ENCODE measurements around the gene RPUSD3.

Gene RPUSD3

GRCh38 chr3:9797196-9797945, 46.4 kb downstream of the RPUSD3 start:
- no peak for ATAC-seq

DNA sequence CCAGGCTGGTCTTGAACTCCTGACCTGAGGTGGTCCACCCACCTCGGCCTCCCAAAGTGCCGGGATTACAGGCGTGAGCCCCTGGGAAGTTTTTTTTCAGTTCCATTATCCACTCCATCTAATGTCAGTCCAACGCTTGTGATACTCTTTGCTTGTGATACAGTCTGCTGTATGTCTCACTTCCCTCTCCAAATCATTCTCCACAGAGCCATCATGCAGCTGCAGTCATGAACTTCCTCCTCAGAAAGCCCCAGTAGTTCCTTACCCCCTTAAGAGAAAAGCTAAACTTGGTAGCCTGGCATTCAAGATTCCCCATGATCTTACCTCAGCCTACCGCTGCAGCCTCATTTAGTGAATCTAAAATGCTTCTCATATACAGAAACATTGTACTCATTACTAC, 48.6 kb downstream of the RPUSD3 start:
- no peak for ATAC-seq

DNA sequence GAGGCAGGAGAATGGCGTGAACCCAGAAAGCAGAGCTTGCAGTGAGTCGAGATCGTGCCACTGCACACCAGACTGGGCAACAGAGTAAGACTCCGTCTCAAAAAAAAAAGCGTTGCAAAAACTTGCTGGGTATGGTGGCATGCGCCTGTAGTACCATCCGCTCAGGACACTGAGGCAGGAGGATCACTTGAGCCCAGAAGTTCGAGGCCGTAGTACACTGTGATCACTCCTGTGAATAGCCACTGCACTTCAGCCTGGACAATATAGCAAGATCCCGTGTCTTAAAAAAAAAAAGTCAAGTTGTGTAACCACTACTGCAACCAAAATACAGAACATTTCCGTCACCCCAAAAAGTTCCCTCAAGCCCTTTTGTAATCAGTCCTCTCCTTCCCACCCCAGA, 49.4 kb downstream of the RPUSD3 start:
- no peak for ATAC-seq

DNA sequence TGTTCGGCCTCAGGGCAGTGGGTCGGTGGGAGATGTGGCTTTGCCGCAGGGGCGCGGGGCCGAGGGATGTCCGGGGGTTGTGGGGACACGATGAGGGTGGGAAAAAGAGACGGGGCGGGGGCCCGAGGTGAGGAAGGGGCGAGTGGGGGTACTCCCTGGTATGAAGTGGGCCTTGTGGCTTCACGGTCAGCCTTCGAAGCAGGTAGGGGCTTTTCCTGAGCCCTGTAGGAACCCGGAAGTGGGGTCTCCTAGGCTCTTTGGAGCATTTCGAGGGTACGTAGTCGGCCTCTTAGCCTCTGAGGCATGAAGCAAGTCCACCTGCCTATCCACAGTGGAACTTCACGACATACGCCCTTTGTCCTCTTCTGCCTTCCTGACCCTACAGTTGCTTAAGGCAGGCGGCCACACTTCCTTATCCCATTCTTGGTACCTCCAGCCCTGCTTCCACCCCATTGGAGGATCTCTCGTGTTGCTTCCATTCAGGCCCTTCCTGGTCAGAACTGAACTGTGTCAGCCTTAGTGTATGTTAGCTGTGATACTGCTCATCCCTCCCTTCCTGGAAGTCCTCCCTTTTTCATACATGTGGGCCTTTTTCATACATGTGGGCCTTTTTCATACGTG, 50.5 kb downstream of the RPUSD3 start:
- peak; percentile 5 to 8 for ATAC-seq

DNA sequence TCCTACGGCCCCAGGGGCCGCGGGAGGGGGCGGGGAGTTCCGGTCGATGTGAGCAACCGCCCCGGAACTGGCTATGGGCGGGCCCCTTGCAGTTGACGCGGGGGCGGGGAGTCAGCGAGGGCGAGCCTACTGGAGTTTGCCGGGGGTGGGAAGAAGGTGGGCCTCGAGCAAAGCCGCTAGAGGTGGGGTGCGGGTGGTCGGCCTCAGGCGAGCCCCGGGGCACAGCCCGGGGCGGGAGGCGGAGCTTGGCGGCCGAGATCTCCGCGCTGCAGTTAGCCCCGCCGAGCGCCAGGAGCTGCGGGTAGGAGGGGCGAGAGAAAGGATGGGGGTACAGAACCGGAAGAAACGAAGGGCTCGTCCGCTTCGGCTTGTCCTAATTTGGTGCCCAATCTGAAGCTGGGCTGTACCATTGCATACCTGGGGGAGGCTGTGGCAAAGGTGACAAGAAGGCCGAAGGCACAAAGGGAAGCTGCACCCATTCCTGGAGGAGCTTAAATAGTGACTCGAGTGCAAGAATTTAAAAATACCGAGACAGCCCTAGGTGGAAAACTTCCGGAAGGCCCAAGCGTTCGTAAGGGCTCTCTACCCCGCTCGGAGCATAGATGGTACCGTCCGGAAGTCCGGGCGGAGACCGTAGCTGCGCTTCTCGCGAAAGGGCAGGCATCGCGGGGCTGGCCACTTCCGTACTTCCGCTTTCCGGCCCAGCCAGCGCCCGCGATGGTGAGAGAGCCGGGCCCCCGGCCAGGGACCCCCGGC, 51.2 kb downstream of the RPUSD3 start, which contains the start of the genes ARPC4 and TADA3:
ARPC4 (plus strand) TSS at position 678 of the 756 bp plus-strand sequence; CDS start at position 718, 40 bp downstream.
TADA3 (minus strand) TSS at position 69 of the 756 bp plus-strand sequence. CDS start 1,007 bp downstream, outside the sequence.
- ATAC-seq = peak; percentile 84 to 85

DNA sequence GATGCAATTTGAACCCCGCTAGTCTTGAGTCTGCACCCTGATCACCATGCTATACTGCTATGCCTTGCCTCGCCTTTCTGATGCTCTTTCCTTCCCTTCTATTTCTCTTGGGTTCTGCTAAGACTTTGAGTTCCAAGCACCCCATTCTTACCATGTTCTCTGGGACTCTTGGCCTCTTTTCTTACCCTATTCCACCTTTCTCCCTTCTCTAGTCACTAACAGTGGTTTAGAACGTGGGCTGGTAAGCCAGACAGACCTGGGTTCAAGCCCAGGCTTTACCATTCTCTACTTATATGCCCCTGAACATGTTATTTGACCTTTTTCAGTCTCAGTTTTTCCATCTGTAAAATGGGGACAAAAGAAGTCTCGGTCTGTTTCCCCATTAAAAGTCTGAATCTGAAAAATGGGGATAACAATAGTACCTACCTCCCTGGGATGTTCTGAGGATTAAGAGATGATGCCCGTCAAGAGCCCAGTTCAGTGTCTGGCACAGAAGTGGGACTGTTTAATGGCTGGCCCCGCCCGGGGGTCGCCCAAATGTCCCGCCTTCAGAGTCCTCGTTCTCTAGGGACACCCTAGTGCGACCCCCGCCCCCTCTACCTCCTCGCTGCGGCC, 51.9 kb downstream of the RPUSD3 start:
- ATAC-seq = no peak

GRCh38 chr3:9791127-9791526, 52.7 kb downstream of the RPUSD3 start:
- ATAC-seq = no peak

Data from activated CD4-positive, CD25-positive, alpha-beta regulatory T cell treated with anti-CD3 and anti-CD28 coated beads, Interleukin-2, amount 50 U/mL, for 24 hours (primary cell).